A673 (cell line): ENCODE data around the gene CPEB1.

ENCODE experiments used
- EZH2 ChIP-seq: fragments of 200-600 bp; sonication (generic); IDR thresholded peaks from 2 replicates; pipeline ENCODE4 v1.6.1; 2017; ENCODE audit warnings: borderline replicate concordance, low read depth, mild to moderate bottlenecking, mixed read lengths, antibody characterized with exemption, low read length; ENCODE audit not compliant: poor library complexity, severe bottlenecking
- TF ChIP-seq, protein P1 (sequence below): fragments of 300-800, 200-600 bp; sonication (generic); conservative IDR thresholded peaks from 2 replicates; pipeline ENCODE4 v1.5.1; 2017; ENCODE audit warnings: low read depth, mild to moderate bottlenecking, antibody characterized with exemption, low read length, moderate library complexity, mixed read lengths

GRCh38 chr15:82674873-82675272 is 27.7 kb upstream of the CPEB1 start:
- TF ChIP-seq, protein P1, sequence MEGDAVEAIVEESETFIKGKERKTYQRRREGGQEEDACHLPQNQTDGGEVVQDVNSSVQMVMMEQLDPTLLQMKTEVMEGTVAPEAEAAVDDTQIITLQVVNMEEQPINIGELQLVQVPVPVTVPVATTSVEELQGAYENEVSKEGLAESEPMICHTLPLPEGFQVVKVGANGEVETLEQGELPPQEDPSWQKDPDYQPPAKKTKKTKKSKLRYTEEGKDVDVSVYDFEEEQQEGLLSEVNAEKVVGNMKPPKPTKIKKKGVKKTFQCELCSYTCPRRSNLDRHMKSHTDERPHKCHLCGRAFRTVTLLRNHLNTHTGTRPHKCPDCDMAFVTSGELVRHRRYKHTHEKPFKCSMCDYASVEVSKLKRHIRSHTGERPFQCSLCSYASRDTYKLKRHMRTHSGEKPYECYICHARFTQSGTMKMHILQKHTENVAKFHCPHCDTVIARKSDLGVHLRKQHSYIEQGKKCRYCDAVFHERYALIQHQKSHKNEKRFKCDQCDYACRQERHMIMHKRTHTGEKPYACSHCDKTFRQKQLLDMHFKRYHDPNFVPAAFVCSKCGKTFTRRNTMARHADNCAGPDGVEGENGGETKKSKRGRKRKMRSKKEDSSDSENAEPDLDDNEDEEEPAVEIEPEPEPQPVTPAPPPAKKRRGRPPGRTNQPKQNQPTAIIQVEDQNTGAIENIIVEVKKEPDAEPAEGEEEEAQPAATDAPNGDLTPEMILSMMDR = no peak
- TF ChIP-seq EZH2 = no peak
